HCT116 (cell line): ENCODE data around the gene IL15RA. TPM values are rescaled to one million over a fixed set of nuclear protein-coding genes. Genes with fewer than 3 reads are reported as not detected.

Source experiments
- ATAC-seq: fragments of 200-7000 bp; cut with Tn5 transposase; 2 replicates; pipeline ENCODE4 v1.9.1; 2020; ENCODE audit warnings: mild to moderate bottlenecking, moderate library complexity
- BruUV-seq: library from RNA; stranded (reverse); fragments of 400-500 nt; replicated peaks from 2 replicates; lab custom pipeline; 2021; lab: Mats Ljungman, UMichigan
- CTCF ChIA-PET: fragments of 300-600 bp; sonication (Branson Sonifier 250); formaldehyde crosslinking; loops from one replicate; lab custom pipeline; 2021; ENCODE audit warnings: antibody characterized with exemption; lab: Charles Lee
- POLR2A ChIA-PET: fragments of 300-600, 350-600 bp; sonication (Branson Sonifier 250); formaldehyde crosslinking; loops from one replicate; lab custom pipeline; 2021; ENCODE audit warnings: antibody characterized with exemption; lab: Charles Lee
- RAD21 ChIA-PET, 2 experiments: fragments of 300-600 bp; sonication (Branson Sonifier 250); formaldehyde crosslinking; loops; one replicate each; lab custom pipeline; 2023; ENCODE audit warnings: low total read pairs in 2 of 2; ENCODE audit not compliant: uncharacterized antibody in 2 of 2, unreplicated experiment in 2 of 2, low non-redundant PET in 1 of 2; lab: Charles Lee
- DNase-seq: peaks from one replicate; pipeline ENCODE4 v3.0.0-alpha.2; 2010; ENCODE audit warnings: low read depth, low spot score
- H2AFZ ChIP-seq: fragments of 200-600 bp; shearing (Covaris generic), sonication (generic); 2 replicates; pipeline ENCODE4 v1.6.1; 2017; ENCODE audit warnings: low read depth, mixed run types, mixed read lengths, antibody characterized with exemption, low read length; ENCODE audit not compliant: poor library complexity, severe bottlenecking
- H3K27ac ChIP-seq: 2 replicates; pipeline ENCODE4 v1.5.1; 2012; ENCODE audit warnings: low read depth, low read length
- H3K27me3 ChIP-seq: fragments of 200-600 bp; sonication (generic); 2 replicates; pipeline ENCODE4 v1.6.1; 2016; ENCODE audit warnings: mixed run types, low read length, mixed read lengths; ENCODE audit not compliant: insufficient read depth
- H3K36me3 ChIP-seq, 2 experiments: fragments of 200-500 bp in 1 of 2; fragments of 200-600 bp in 1 of 2; sonication (Bioruptor generic) in 1 of 2; sonication (generic) in 1 of 2; 2 replicates each; pipeline versions ENCODE4 v1.5.1 to v1.6.1; 2014 to 2016; ENCODE audit warnings: low read length in 2 of 2, inconsistent platforms in 1 of 2, mixed read lengths in 1 of 2, mixed run types in 1 of 2; ENCODE audit not compliant: insufficient read depth in 2 of 2, control insufficient read depth in 1 of 2
- H3K4me1 ChIP-seq, 2 experiments: fragments of 200-600 bp in 1 of 2; sonication (generic) in 1 of 2; 2 replicates each; pipeline versions ENCODE4 v1.5.1 to v1.6.1; 2012 to 2017; ENCODE audit warnings: low read length in 2 of 2, inconsistent platforms in 1 of 2, mild to moderate bottlenecking in 1 of 2, mixed read lengths in 1 of 2, mixed run types in 1 of 2, moderate library complexity in 1 of 2; ENCODE audit not compliant: insufficient read depth in 2 of 2, control insufficient read depth in 1 of 2
- H3K4me2 ChIP-seq: fragments of 200-600 bp; sonication (generic); 2 replicates; pipeline ENCODE4 v1.6.1; 2017; ENCODE audit warnings: mixed run types, low read length, mixed read lengths
- H3K4me3 ChIP-seq, 2 experiments: fragments of 200-600 bp in 1 of 2; sonication (generic) in 1 of 2; replicated peaks in 1 of 2; 2 replicates each; pipeline ENCODE4 v1.5.1; 2011 to 2016; ENCODE audit warnings: low read length in 2 of 2, control low read depth in 1 of 2, low read depth in 1 of 2, mild to moderate bottlenecking in 1 of 2, mixed read lengths in 1 of 2, mixed run types in 1 of 2
- H3K79me2 ChIP-seq: fragments of 200-600 bp; sonication (generic); 2 replicates; pipeline ENCODE4 v1.6.1; 2017; ENCODE audit warnings: mild to moderate bottlenecking, mixed run types, low read length, moderate library complexity, mixed read lengths; ENCODE audit not compliant: insufficient read depth
- H3K9ac ChIP-seq: fragments of 200-600 bp; sonication (generic); 2 replicates; pipeline ENCODE4 v1.6.1; 2016; ENCODE audit warnings: low read length, mixed read lengths
- H3K9me2 ChIP-seq: fragments of 200-600 bp; sonication (generic), shearing (Covaris generic); 2 replicates; pipeline ENCODE4 v1.6.1; 2017; ENCODE audit warnings: mixed run types, mild to moderate bottlenecking, moderate library complexity; ENCODE audit not compliant: insufficient read depth
- H3K9me3 ChIP-seq, 2 experiments: fragments of 200-500 bp in 1 of 2; fragments of 200-600 bp in 1 of 2; sonication (Bioruptor generic) in 1 of 2; sonication (generic) in 1 of 2; 2 replicates each; pipeline ENCODE4 v1.6.1; 2014 to 2017; ENCODE audit warnings: low read length in 2 of 2, mixed read lengths in 2 of 2, inconsistent platforms in 1 of 2, low read depth in 1 of 2, mild to moderate bottlenecking in 1 of 2, mixed run types in 1 of 2, moderate library complexity in 1 of 2; ENCODE audit not compliant: control insufficient read depth in 1 of 2, insufficient read depth in 1 of 2
- H4K20me1 ChIP-seq: fragments of 200-600 bp; sonication (generic), shearing (Covaris generic); 2 replicates; pipeline ENCODE4 v1.6.1; 2017; ENCODE audit warnings: mixed run types, mild to moderate bottlenecking, moderate library complexity; ENCODE audit not compliant: insufficient read depth
- CTCF ChIP-seq, 3 experiments: fragments of 200-600 bp in 1 of 3; sonication (generic) in 1 of 3; IDR thresholded peaks in 2 of 3; conservative IDR thresholded peaks in 1 of 3; 2 replicates each; pipeline ENCODE4 v1.5.1; 2012 to 2017; ENCODE audit warnings: low read depth in 2 of 3, low read length in 2 of 3, antibody characterized with exemption in 1 of 3, borderline replicate concordance in 1 of 3, control low read depth in 1 of 3, mild to moderate bottlenecking in 1 of 3, mixed read lengths in 1 of 3, mixed run types in 1 of 3, moderate library complexity in 1 of 3; ENCODE audit not compliant: insufficient read depth in 1 of 3
- EZH2 ChIP-seq: fragments of 200-600 bp; sonication (generic); IDR thresholded peaks from 2 replicates; pipeline ENCODE4 v1.6.1; 2017; ENCODE audit warnings: antibody characterized with exemption, mixed run types
- EZH2phosphoT487 ChIP-seq: fragments of 200-600 bp; IDR thresholded peaks from 2 replicates; pipeline ENCODE4 v1.6.1; 2018; ENCODE audit warnings: antibody characterized with exemption, borderline replicate concordance
- MAX ChIP-seq: IDR thresholded peaks from 2 replicates; pipeline ENCODE4 v1.6.1; 2012
- POLR2A ChIP-seq: IDR thresholded peaks from 2 replicates; pipeline ENCODE4 v1.7.0; 2011; ENCODE audit warnings: borderline replicate concordance; ENCODE audit not compliant: insufficient read depth, insufficient read length; ENCODE audit errors: extremely low read depth
- REST ChIP-seq: IDR thresholded peaks from 2 replicates; pipeline ENCODE4 v1.6.1; 2012; ENCODE audit warnings: low read depth
- SRF ChIP-seq: IDR thresholded peaks from 2 replicates; pipeline ENCODE4 v1.6.1; 2012; ENCODE audit warnings: low read depth
- TCF7L2 ChIP-seq: IDR thresholded peaks from 2 replicates; pipeline ENCODE4 v1.7.0; 2011; ENCODE audit warnings: borderline replicate concordance, inconsistent platforms; ENCODE audit not compliant: insufficient read depth, insufficient read length; ENCODE audit errors: extremely low read depth
- ZFX ChIP-seq: fragments of 450-650 bp; IDR thresholded peaks from 2 replicates; pipeline ENCODE4 v1.6.1; 2017
- ZNF274 ChIP-seq: fragments of 200-500 bp; sonication (Bioruptor generic); IDR thresholded peaks from 2 replicates; pipeline ENCODE4 v1.6.1; 2014; ENCODE audit warnings: mild to moderate bottlenecking, low read depth, low read length, inconsistent platforms
- intact Hi-C: fragments of 100-400 bp; cut with micrococcal nuclease; formaldehyde crosslinking; loops from 2 replicates; pipeline ENCODE4 v1.10.0; 2022
- total RNA-seq: library from RNA; stranded (reverse); gene quantifications from one replicate; pipeline ENCODE4 v1.2.1, GENCODE V29; 2021; ENCODE audit not compliant: unreplicated experiment

IL15RA gene
- total RNA-seq, 1 experiment from 2014 or later: 10.5 TPM

GRCh38 chr10:6006991-6007390 is 29.6 kb upstream of the IL15RA start:
- ChIA-PET CTCF (no interaction called here), POLR2A (no interaction called here), RAD21 (no interaction called here)
- Histone ChIP-seq H2AFZ (no peak overlapping the region), H3K4me1 (no peaks in the 10 kb centered on the region), H3K36me3 (no peaks in the 10 kb centered on the region), H3K9me2 (no peaks in the 10 kb centered on the region), H3K27ac (no peak overlapping the region), H3K4me2 (no peak overlapping the region), H3K4me3 (no peak overlapping the region), H3K9me3 (no peaks in the 10 kb centered on the region)
- no peak for DNase-seq
- no peak for ATAC-seq
- TF ChIP-seq REST (no peak), SRF (no peak), POLR2A (no peak), ZFX (no peak), MAX (no peak), ZNF274 (no peak), EZH2phosphoT487 (no peak)
- TF ChIP-seq, all 23 proteins: peak for 0
- BruUV-seq: no TSS peak
- no peaks in the 10 kb centered on the region for H3K27me3 ChIP-seq
- H3K79me2 ChIP-seq: no peaks in the 10 kb centered on the region
- intact Hi-C loops: no loop called here
- H3K9ac ChIP-seq: no peak overlapping the region
- H4K20me1 ChIP-seq: no peaks in the 10 kb centered on the region

- Histone ChIP-seq H3K27me3 (no peaks in the 10 kb centered on the region), H2AFZ (no peak overlapping the region), H4K20me1 (no peaks in the 10 kb centered on the region), H3K4me1 (no peaks in the 10 kb centered on the region), H3K4me3 (no peak overlapping the region), H3K36me3 (no peaks in the 10 kb centered on the region), H3K27ac (no peak overlapping the region), H3K9me2 (no peaks in the 10 kb centered on the region), H3K79me2 (no peaks in the 10 kb centered on the region), H3K9me3 (no peaks in the 10 kb centered on the region), H3K4me2 (no peak overlapping the region)
- ChIA-PET RAD21 (no interaction called here), POLR2A (no interaction called here), CTCF (no interaction called here)
- BruUV-seq: no TSS peak
- intact Hi-C loops: no loop called here
- DNase-seq: no peak
- no peak for ATAC-seq
- no peak for TF ChIP-seq POLR2A
- no peak for TF ChIP-seq ZNF274
- TF ChIP-seq CTCF (IDR thresholded peaks at IDR 0.05 in 2 of 3, conservative IDR thresholded peaks at IDR 0.05 in 1 of 3; ENCODE audit: borderline replicate concordance in 1 of 3, insufficient read depth in 1 of 3, low read depth in 2 of 3, low read length in 2 of 3): no peak
- TF ChIP-seq MAX: no peak
- no peak for TF ChIP-seq EZH2
- TF ChIP-seq TCF7L2: no peak
- TF ChIP-seq, all 23 proteins: peak for 0
- no peak overlapping the region for H3K9ac ChIP-seq
These were observed 29.2 kb upstream of the IL15RA start for GRCh38 chr10:6006546-6006945.
